ENCODE measurements around the gene BCL7C. TPM values are rescaled to one million over a fixed set of nuclear protein-coding genes. Genes with fewer than 3 reads are reported as not detected.

The BCL7C gene
- total and polyA plus RNA-seq, 2 of the 13 experiments (the other 11 are each of a cell fraction or from before 2014, with no cell fraction given): 17.7 to 33.8 TPM

DNA sequence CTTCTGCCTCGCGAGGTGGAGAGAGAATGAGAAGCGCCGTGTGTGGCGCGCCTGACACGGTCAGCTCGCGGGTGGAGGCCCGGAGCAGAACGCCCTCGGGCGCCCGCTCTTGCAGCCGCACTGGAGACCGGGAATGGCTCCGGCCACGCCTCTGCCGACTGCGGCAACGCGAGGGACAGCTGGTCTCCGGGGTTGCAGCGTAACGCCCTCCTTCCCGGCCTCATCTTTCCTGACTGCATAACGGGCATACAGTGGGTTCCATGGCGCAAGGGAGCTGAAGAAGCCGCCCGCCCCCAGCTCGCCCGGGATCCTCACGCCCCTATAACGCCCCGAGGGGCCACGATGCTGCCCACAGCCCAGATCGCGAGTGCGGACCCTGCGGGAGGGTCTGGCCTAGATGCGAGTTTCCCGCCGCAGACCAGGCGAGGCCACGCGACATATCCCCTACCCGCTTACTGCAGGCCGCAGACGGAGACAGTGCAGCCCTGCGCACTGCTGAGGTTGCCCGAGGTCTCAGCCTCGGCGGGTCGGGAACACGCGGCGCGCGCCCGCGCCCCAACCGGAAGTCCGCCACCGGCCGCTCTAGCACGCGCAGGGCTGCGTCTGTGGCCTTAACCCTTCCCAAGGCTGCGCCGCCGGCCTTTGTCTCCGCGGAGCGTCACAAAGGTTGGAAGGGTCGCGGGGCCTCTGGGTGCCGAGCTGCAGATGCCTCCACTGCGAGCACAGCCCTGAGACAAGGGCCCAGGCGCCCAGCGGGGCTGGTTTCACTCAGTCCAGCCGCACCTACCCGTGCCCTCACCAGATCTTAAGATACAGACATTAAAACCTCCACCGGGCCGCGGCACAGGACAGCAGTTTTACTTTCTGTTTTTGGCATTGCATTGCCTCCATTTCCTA lies 18.8 kb downstream of the BCL7C start (continued):
- TF ChIP-seq, protein P1, sequence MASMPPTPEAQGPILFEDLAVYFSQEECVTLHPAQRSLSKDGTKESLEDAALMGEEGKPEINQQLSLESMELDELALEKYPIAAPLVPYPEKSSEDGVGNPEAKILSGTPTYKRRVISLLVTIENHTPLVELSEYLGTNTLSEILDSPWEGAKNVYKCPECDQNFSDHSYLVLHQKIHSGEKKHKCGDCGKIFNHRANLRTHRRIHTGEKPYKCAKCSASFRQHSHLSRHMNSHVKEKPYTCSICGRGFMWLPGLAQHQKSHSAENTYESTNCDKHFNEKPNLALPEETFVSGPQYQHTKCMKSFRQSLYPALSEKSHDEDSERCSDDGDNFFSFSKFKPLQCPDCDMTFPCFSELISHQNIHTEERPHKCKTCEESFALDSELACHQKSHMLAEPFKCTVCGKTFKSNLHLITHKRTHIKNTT (CRISPR knock-in tag; IDR thresholded peaks at IDR 0.05): no peak
- peak; percentile 97 for TF ChIP-seq DR1 (CRISPR knock-in tag; IDR thresholded peaks at IDR 0.05)
- TF ChIP-seq, protein P2, sequence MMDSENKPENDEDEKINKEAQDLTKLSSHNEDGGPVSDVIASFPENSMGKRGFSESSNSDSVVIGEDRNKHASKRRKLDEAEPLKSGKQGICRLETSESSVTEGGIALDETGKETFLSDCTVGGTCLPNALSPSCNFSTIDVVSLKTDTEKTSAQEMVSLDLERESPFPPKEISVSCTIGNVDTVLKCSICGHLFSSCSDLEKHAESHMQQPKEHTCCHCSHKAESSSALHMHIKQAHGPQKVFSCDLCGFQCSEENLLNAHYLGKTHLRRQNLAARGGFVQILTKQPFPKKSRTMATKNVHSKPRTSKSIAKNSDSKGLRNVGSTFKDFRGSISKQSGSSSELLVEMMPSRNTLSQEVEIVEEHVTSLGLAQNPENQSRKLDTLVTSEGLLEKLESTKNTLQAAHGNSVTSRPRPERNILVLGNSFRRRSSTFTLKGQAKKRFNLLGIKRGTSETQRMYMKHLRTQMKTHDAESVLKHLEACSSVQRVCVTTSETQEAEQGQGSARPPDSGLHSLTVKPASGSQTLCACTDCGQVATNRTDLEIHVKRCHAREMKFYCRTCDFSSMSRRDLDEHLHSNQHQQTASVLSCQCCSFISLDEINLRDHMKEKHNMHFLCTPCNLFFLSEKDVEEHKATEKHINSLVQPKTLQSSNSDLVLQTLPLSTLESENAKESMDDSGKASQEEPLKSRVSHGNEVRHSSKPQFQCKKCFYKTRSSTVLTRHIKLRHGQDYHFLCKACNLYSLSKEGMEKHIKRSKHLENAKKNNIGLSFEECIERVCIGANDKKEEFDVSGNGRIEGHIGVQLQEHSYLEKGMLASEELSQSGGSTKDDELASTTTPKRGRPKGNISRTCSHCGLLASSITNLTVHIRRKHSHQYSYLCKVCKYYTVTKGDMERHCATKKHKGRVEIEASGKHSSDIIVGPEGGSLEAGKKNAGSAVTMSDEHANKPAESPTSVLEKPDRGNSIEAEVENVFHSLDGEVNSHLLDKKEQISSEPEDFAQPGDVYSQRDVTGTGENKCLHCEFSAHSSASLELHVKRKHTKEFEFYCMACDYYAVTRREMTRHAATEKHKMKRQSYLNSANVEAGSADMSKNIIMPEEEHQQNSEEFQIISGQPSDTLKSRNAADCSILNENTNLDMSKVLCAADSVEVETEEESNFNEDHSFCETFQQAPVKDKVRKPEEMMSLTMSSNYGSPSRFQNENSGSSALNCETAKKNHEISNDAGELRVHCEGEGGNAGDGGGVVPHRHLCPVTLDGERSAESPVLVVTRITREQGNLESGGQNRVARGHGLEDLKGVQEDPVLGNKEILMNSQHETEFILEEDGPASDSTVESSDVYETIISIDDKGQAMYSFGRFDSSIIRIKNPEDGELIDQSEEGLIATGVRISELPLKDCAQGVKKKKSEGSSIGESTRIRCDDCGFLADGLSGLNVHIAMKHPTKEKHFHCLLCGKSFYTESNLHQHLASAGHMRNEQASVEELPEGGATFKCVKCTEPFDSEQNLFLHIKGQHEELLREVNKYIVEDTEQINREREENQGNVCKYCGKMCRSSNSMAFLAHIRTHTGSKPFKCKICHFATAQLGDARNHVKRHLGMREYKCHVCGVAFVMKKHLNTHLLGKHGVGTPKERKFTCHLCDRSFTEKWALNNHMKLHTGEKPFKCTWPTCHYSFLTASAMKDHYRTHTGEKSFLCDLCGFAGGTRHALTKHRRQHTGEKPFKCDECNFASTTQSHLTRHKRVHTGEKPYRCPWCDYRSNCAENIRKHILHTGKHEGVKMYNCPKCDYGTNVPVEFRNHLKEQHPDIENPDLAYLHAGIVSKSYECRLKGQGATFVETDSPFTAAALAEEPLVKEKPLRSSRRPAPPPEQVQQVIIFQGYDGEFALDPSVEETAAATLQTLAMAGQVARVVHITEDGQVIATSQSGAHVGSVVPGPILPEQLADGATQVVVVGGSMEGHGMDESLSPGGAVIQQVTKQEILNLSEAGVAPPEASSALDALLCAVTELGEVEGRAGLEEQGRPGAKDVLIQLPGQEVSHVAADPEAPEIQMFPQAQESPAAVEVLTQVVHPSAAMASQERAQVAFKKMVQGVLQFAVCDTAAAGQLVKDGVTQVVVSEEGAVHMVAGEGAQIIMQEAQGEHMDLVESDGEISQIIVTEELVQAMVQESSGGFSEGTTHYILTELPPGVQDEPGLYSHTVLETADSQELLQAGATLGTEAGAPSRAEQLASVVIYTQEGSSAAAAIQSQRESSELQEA (CRISPR knock-in tag; IDR thresholded peaks at IDR 0.05; ENCODE audit: not compliant biosample characterization): peak; percentile 91
- TF ChIP-seq ELF1 (CRISPR knock-in tag; IDR thresholded peaks at IDR 0.05): peak; percentile 95
- TF ChIP-seq, protein P3, sequence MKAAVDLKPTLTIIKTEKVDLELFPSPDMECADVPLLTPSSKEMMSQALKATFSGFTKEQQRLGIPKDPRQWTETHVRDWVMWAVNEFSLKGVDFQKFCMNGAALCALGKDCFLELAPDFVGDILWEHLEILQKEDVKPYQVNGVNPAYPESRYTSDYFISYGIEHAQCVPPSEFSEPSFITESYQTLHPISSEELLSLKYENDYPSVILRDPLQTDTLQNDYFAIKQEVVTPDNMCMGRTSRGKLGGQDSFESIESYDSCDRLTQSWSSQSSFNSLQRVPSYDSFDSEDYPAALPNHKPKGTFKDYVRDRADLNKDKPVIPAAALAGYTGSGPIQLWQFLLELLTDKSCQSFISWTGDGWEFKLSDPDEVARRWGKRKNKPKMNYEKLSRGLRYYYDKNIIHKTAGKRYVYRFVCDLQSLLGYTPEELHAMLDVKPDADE (CRISPR knock-in tag; IDR thresholded peaks at IDR 0.05): peak; percentile 95; the same call in 1 of the 2 replicates
- peak; percentile 99 for TF ChIP-seq GABPA (IDR thresholded peaks at IDR 0.05; ENCODE audit: low read depth, low read length)
- peak; percentile 94 for TF ChIP-seq GABPA (CRISPR knock-in tag; IDR thresholded peaks at IDR 0.05; ENCODE audit: low read depth)
- TF ChIP-seq WIZ (CRISPR knock-in tag; IDR thresholded peaks at IDR 0.05): peak; percentile 87; the same call in 1 of the 2 replicates
- peak; percentile 90 for TF ChIP-seq NAIF1 (CRISPR knock-in tag; IDR thresholded peaks at IDR 0.05; ENCODE audit: borderline replicate concordance)
- peak; percentile 99 for TF ChIP-seq ZNF138 (CRISPR knock-in tag; IDR thresholded peaks at IDR 0.05; ENCODE audit: low read depth)
- TF ChIP-seq HCFC1 (IDR thresholded peaks at IDR 0.05; ENCODE audit: low read depth, low read length): peak; percentile 80
- peak; percentile 31; the same call in 1 of the 2 replicates for TF ChIP-seq ZC3H4 (CRISPR knock-in tag; IDR thresholded peaks at IDR 0.05; ENCODE audit: borderline replicate concordance)
- TF ChIP-seq ZFP90 (CRISPR knock-in tag; IDR thresholded peaks at IDR 0.05; ENCODE audit: borderline replicate concordance): peak; percentile 99
- peak; percentile 94 for TF ChIP-seq GATAD1 (CRISPR knock-in tag; IDR thresholded peaks at IDR 0.05)
- peak; percentile 97 for TF ChIP-seq ZNF33B (CRISPR knock-in tag; IDR thresholded peaks at IDR 0.05)
- peak; percentile 48; the same call in 1 of the 2 replicates for TF ChIP-seq FOSL1 (CRISPR knock-in tag; IDR thresholded peaks at IDR 0.05; ENCODE audit: borderline replicate concordance)
- TF ChIP-seq, protein P4, sequence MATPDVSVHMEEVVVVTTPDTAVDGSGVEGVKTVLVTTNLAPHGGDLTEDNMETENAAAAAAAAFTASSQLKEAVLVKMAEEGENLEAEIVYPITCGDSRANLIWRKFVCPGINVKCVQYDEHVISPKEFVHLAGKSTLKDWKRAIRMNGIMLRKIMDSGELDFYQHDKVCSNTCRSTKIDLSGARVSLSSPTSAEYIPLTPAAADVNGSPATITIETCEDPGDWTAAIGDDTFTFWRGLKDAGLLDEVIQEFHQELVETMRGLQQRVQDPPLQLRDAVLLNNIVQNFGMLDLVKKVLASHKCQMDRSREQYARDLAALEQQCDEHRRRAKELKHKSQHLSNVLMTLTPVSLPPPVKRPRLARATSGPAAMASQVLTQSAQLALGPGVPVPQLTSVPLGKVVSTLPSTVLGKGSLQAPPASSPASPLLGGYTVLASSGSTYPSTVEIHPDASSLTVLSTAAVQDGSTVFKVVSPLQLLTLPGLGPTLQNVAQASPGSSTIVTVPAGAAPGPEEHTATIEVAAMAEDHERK (CRISPR knock-in tag; IDR thresholded peaks at IDR 0.05; ENCODE audit: low read depth): peak; percentile 60; the same call in 1 of the 2 replicates

Measured in HepG2 (cell line).